GM18502 (cell line): Measurements from ENCODE around the gene PRKCI.
"Not testable (repeated sequence)": the region's sequence is repeated elsewhere in the genome, so short reads cannot be mapped to it uniquely, and the experiment has no call there.

Experiments used
- ATAC-seq: cut with Tn5 transposase; IDR thresholded peaks from one replicate; pipeline ENCODE4 v1.9.1; 2021; ENCODE audit warnings: mild to moderate bottlenecking; ENCODE audit not compliant: unreplicated experiment, poor library complexity

Gene PRKCI

DNA sequence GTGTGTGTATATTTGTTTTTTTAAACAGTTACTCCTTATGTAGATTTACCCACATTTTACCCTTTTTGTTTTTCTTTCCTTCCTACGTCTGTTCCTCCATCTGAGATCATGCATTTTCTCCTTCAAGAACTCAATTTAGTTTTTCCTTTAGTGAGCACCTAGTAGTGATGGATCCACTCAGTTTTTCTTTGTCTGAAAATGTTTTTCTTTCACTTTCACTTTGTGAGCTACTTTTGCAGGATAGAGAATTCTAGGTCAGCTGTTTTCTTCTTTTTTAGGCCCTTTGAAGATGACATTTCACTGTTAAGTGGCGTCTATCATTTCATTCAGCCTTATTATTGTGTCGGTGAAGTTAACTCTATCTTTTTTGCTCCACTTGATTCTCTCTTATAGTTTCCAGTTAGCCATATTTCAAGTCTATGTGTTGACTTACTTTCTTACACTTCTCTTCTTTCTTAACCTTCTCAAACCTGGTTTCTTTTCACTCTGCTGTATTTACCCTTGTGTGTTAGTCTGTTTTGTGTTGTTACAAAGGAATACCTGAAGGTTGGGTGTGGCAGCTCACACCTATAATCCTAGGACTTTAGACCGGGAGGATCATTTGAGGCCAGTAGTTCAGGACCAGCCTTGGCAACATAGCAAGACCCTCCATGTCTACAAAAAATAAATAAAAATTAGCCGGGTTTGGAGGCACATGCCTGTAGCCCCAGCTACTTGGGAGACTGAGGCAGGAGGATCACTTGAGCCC, 55.8 kb downstream of the PRKCI start:
- ATAC-seq, result no peak

DNA sequence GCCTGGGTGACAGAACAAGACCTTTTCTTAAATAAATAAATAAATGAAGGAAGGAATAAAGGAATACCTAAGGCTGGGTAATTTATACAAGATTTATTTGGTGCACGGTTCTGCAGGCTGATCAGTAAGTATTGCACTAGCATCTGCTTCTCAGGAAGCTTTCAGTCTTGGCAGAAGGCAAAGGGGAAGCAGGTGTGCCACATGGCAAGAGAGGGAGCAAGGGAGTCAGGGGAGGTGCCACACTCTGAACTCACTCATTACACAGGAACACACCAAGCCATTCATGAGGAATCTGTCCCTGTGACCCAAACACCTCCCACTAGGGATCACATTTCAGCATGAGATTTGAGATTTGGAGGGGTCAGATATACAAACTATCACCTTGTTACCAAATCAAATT, 56.4 kb downstream of the PRKCI start:
- ATAC-seq, result no peak

DNA sequence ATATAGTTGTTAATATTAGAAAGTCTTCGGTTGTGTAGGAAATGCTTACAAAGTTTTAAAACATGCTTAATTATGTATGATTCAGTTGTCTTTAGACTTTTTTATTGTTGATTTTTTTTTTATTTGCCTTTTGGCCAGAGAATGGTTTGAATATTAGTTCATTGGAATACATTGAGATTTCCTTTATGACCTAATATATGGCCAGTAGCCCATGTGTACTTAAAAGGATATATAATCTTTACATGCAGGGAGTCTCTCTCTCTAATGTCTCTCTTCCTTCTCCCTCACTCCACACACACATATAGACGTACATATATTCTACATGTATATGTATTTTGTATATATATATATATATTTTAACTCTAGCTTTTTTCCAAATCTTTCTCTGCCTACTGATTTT, 68.0 kb downstream of the PRKCI start:
- ATAC-seq, result no peak

DNA sequence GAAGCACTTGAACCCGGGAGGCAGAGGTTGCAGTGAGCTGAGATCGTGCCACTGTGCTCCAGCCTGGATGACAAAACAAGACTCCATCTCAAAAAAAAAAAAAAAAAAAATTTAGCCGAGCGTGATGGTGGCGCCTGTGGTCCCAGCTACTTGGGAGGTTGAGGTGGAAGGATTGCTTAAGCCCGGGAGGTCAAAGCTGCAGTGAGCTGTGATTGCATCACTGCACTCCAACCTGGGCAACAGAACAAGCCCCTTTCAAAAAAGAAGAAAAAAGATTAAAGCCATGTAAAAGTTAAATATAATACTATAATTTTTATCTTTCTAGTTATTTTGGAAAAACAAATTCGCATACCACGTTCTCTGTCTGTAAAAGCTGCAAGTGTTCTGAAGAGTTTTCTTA, 73.4 kb downstream of the PRKCI start:
- ATAC-seq, result no peak

DNA sequence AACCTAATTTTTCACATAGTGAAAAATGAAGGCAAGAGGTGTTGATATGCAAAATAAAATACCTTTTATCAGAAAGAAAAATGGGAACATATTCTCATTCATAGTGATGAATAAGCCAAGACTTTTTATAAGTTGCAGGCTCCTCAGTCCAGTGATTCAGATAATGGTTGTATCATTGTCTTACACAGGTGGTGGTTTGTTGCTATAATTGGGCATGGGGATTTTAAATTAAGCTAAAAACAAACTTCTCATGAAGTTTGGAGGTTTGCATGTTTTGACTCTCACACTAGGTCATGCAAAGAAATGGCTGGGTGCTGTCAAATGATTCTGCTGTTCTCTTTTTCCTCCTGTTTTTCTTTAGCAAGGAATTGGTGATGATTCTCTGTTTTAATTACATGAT, 74.5 kb downstream of the PRKCI start:
- no peak for ATAC-seq

DNA sequence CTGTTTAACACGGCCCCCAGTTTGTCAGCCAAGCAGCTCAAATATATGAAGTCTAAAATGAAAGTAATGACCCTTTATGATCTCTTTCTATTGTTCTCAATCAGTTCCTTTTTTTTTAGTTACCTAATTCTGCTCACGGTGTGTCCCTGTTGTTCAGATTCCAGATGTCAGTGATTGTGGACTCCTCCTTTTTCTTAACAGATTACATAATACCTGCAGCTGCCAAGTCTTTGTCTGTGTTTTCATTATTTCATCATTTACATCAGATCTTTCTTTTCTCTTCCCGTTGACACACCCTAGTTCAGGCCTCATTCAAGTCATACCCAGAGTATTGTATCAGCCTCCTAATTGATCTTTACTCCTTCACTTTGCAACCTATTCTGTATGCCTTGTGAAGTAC, 79.2 kb downstream of the PRKCI start:
- ATAC-seq, result no peak

DNA sequence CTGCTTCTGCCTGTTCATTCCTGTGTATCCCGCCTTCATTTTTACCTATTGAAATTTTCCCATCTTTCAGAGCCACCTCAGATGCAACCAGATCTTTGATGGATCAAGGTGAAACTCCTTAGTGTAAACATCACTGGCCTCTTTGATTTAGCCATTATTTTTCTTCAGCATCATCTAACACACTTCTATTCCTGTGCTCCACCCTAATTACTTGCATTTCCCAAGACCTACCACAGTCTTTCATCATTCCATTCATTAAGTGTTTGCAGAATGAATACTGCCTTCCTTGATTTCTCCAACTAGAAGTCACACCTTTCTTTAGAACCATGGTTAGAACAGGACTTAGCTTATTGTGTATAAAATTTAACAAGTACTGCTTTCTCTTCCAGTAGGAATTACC, 79.8 kb downstream of the PRKCI start:
- ATAC-seq, result no peak

DNA sequence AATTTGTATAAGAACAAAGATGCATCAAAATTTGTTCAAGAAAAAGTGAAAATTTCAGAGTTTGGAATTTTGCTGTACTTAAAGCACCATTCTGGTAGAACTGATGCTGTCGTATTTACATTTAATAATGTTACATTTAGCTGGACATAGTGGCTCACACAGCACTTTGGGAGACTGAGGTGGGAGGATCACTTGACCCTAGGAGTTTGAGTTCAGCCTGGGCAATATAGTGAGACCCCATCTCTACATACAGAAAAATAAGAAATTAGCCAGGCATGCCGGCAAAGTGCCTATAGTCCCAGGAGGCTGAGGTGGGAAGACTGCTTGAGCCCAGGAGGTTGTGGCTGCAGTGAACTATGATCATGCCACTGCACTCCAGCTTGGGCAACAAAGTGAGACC, 83.8 kb downstream of the PRKCI start:
- no peak for ATAC-seq

DNA sequence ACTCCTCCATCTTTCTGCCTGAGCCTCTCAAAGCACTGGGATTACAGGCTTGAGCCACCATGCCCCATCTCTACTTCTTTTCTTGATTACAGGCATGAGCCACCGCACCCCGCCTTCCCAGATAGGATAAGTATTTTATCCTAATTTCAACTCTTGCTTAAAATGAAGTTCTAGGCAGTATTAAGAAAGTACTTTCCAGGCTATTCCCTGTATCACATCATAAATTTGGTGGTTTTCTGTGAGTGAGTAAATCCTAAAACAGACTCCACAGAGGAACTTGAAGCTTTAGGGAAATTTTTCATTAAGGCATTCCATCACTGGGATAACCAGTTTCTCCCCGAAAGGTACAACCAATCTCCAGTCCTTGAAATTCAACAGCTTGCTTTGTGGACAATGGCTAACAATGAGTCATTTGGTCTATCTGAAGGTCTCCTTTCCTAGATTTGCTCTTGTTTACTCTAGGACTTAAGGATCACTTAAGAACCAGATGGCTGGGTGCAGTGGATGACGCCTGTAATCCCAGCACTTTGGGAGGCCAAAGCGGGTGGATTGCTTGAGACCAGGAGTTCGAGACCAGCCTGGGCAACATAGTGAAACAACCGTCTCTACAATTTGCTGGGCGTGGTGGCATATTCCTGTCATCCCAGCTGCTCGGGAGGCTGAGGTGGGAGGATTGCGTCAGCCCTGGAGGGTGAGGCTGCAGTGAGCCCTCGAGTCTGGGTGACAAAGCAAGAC, 85.6 kb downstream of the PRKCI start:
- no peak for ATAC-seq

DNA sequence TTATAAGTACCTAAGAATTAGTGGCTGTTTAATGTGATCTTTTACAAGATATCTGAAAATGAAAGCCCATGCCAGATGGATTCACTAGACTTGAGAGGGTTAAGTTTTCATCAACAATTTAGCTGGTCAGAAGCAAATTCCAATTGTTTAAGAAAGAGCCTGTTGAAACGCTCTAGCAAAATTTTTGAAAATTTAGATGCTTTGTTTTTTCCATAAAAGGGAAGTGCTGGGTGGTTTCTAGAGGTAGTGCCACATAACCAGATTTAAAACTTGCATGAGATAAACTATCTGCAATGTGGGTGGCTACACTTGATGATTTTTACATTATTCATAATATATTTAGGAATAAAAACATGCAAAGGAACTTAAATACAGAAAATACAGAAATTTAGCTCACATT, 86.8 kb downstream of the PRKCI start:
- no peak for ATAC-seq

DNA sequence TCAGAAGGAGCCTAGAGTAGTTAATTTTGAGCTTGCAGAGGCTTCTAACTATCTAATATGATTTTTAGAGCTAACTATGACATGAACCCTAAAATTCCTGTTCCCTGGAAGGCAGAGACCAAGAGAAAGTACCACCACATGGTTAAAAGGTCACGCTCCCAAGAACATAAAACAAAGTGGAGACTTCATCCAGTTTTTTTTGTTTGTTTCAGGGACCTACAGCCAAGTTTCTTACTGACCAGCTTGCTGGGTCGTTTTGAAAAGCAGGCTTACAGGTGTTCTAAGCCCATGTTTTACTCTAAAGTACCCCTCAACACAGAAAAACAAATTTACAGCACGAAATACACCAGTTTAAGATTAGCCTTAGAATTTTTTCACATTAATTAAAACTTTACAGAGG, 95.7 kb downstream of the PRKCI start:
- ATAC-seq, result no peak

DNA sequence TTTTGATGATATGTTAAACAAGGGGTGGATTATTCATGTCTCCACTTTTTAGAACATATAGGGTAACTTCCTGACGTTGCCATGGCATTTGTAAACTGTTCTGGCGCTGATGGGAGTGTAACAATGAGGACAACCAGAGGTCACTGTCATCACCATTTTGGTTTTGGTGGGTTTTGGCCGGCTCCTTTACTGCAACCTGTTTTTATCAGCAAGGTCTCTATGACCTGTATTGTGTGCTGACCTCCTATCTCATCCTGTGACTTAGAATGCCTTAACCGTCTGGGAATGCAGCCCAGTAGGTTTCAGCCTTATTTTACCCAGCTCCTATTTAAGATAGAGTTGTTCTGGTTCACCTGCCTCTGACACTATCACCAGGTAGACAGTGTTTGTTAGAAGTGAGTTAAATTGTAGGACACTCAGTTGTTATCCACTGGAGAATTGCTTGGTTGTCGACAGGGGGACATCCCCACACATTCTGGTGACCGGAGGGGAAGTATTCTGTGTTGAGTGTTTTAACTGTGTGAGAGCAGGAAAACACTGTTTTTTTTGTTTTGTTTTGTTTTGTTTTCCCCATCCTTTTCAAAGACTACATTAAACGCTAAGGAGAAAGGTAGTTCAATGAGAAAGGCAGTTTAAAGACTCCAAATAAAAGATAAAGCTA, 98.4 kb downstream of the PRKCI start:
- ATAC-seq, result no peak

DNA sequence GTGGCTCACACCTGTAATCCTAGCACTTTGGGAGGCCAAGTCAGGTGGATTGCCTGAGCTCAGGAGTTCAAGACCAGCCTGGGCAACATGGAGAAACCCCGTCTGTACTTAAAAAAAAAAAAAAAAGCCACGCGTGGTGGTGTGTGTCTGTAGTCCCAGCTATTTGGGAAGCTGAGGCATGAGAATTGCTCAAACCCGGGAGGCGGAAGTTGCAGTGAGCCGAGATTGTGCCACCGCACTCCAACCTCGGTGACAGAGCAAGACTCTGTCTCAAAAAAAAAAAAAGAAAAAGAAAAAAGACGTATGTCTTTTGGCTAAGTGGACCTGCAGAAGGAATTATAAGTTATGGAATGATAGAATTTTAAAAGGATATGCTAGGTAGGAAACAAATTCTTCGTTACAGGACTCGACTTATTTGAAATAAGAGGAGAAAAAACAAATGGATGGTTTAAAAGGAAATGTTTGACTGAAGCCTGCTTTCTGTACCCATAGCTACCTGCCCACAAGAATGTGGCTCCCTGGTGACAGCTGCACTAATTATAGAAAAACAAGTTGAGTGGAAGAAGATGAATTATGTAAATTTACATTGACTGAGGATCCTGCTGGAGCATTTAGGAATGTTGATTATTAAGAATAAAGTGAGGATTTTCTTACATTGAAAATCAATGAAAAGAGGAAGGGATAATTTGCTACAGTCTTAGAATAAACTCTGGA, 99.3 kb downstream of the PRKCI start:
- no peak for ATAC-seq

DNA sequence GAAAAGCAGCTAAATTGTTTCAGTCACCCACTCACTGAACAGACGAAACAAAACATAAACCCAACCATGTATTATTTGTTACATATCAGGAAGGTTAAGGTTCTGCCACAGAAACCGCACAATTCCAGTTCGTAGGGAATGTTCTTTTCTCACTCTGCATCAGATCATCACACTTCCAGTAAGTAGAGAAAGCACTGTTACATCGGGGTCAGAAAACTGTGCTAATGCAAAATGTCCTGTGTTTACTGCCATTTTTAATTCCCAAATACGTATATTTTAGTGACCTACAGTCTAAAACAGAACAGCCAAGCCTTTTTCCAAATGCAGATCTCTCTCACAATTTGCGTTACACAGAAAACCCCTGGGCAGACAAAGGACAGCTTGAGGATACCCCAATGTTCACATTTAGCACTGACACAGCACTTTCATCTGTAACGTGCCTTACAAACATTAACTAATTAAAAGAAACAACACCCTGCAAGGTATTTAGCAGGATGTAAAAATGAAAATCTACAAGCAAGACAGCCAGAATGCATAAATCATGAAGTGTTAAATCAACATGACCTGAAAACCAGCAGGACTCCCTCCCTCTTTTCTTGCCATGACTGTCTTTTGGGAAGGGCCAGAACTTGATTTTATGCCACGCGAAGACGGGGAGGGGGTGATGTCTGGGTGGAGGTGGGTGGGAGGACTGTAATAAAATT, 100.5 kb downstream of the PRKCI start:
- no peak for ATAC-seq

DNA sequence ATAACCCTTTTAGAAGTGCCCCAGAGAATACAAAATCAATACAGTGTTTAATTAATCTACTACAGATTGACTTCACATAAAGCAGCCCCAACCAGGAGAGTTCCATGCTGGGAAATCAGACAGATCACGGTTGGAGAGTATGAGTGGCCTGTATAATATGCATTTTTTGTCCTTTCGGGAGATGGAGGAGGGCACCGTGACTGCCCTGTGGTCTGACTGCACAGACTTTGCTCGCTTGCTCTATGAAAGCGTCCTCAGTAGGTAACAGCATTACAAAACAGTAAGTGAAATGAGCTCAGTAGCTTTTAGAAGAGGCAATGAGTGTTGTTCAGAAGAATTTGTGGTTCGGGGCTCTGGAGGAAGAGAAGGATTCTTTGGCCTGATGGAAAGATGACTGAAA, 101.1 kb downstream of the PRKCI start:
- no peak for ATAC-seq

DNA sequence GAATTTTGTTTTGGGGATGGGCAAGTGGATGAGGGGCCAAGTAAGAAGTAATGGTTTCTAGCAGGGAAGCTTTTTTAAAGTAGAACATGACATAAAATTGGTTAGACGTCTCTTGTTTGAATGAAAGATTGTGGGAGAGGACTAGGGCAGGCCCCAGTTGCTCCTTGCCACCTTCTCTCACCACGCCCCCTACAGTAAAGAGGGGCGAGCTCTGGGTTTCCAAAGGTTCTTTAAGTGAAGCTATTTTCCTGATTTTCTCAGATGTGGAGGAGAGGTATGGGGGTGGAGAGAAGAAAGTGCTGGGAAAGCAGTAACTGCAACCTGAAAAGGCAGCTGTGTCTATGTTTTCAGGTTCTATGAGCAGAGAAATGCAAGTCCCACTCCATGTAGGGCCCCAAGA, 102.7 kb downstream of the PRKCI start:
- no peak for ATAC-seq

DNA sequence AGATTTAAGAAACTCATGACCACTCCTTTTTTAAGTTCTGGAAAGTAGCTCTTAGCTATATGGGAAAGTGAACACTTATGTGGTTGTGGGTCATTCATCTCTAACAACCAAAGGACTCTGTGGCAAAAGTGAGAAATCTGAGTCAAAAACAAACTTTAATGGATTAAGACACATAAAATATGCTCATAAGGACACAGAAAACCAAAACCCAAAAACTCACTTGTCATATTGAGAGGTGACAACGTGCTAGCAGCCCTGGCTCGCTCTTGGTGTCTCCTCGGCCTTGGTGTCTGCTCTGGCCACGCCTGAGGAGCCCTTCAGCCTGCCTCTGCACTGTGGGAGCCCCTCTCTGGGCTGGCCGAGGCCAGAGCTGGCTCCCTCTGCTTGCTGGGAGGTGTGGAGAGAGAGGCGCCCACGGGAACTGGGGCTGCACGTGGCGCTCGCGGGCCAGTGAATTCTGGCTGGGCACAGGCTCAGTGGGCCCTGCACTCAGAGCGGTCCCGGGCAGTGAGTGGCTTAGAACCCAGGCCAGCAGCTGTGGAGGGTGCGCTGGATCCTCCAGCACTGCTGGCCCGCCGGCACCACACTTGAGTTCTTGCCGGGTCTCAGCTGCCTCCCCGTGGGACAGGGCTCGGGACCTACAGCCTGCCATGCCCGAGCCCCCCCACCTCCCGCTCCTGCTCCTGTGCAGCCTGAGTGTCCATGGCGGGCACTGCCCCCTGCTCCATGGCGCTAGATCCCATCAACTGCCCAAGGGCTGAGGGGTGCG, 105.0 kb downstream of the PRKCI start:
- ATAC-seq, result no peak

DNA sequence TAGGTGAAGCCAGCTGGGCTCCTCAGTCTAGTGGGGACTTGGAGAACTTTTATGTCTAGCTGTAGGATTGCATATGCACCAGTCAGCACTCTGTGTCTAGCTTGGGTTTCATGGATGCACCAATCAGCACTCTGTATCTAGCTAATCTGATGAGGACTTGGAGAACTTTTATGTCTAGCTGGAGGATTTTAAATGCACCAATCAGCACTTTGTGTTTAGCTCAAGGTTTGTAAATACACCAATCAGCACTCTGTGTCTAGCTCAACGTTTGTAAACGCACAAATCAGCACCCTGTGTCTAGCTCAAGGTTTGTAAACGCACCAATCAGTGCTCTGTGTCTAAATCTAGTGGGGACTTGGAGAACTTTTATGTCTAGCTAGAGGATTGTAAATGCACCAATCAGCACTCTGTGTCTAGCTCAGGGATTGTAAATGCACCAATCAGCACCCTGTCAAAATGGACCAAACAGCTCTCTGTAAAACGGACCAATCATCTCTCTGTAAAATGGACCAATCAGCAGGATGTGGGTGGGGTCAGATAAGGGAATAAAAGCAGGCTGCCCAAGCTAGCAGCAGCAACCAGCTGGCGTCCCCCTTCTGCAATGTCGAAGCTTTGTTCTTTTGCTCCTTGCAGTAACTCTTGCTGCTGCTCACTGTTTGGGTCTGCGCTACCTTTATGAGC, 105.8 kb downstream of the PRKCI start:
- ATAC-seq, result not testable (repeated sequence)

DNA sequence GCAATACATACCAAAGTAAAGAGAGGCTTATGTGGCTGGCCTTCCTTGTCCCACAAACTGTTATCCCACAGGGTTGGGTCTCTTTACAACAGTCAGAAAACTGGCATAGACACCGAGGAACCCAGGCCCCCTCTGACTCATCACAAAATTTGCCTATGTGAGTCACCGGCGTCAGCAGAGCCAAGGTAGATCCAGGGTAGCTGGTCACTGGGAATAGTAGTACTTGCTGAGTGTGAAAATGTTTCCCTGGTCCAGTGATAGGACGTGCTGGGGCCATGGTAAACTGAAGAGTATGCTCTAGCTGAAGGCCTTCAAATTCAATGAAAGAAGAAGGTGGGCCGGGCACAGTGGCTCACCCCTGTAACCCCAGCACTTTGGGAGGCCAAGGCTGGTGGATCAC, 108.1 kb downstream of the PRKCI start:
- ATAC-seq, result peak; percentile 49
